Vagina (tissue), 2 donors: ENCODE measurements around the gene ADRB1.

ENCODE experiments used
- CTCF ChIP-seq, 3 experiments: fragments of 450-650 bp in 2 of 3; fragments of 200-600 bp in 1 of 3; sonication (generic) in 1 of 3; IDR thresholded peaks; one replicate each; pipeline ENCODE4 v1.5.1; 2017 to 2019; ENCODE audit warnings: antibody characterized with exemption in 3 of 3, mild to moderate bottlenecking in 2 of 3, moderate library complexity in 2 of 3
- POLR2A ChIP-seq, 2 donors: fragments of 450-650 bp; IDR thresholded peaks; one replicate each; pipeline ENCODE4 v1.6.1; 2017; ENCODE audit warnings: antibody characterized with exemption in 2 of 2, mild to moderate bottlenecking in 2 of 2, moderate library complexity in 2 of 2
- POLR2AphosphoS5 ChIP-seq, 2 donors: sonication (generic); formaldehyde crosslinking; IDR thresholded peaks; one replicate each; pipeline ENCODE4 v1.9.0; 2017; ENCODE audit warnings: antibody characterized with exemption in 2 of 2, mild to moderate bottlenecking in 2 of 2, low read depth in 1 of 2; ENCODE audit not compliant: insufficient read depth in 1 of 2

- no peak for TF ChIP-seq CTCF (IDR thresholded peaks at IDR 0.05)
- no peak for TF ChIP-seq POLR2A (IDR thresholded peaks at IDR 0.05)
- no peak for TF ChIP-seq POLR2AphosphoS5 (IDR thresholded peaks at IDR 0.05; ENCODE audit: insufficient read depth in 1 of 2, low read depth in 1 of 2)
These were observed 41.2 kb upstream of the ADRB1 start for GRCh38 chr10:114002422-114002821.
